Right ventricle myocardium inferior (tissue), 1 donor: ENCODE results near the gene SPDYE16. TPM values are rescaled to one million over a fixed set of nuclear protein-coding genes. Genes with fewer than 3 reads are reported as not detected.
"Not testable (repeated sequence)": the region's sequence is repeated elsewhere in the genome, so short reads cannot be mapped to it uniquely, and the experiment has no call there.

ENCODE experiments used
- ATAC-seq: fragments of 200-7000 bp; cut with Tn5 transposase; one replicate; pipeline ENCODE4 v1.9.1; 2020; ENCODE audit warnings: mild to moderate bottlenecking, moderate library complexity
- DNase-seq: peaks from one replicate; pipeline ENCODE4 v3.0.0; 2021; ENCODE audit errors: missing footprints
- intact Hi-C: fragments of 100-400 bp; cut with DNase I; formaldehyde crosslinking; loops from one replicate; pipeline ENCODE4 v1.11.0; 2022
- long read RNA-seq: library from polyadenylated mRNA; unstranded; transcript quantifications from one replicate; pipeline ENCODE4 v2.0.0, GENCODE V29; 2021
- total RNA-seq: library from RNA; stranded (reverse); fragmentation: NEBNext Ultra II Directional; extraction: Animal tissue kit (Norgen Biotek cat#: 25700); gene quantifications from one replicate; pipeline ENCODE4 v1.2.1, GENCODE V29; 2021
- donor health status: DM: no; HTN: yes; CAD: no; lungs with severe emphysema.

The SPDYE16 gene, protein sequence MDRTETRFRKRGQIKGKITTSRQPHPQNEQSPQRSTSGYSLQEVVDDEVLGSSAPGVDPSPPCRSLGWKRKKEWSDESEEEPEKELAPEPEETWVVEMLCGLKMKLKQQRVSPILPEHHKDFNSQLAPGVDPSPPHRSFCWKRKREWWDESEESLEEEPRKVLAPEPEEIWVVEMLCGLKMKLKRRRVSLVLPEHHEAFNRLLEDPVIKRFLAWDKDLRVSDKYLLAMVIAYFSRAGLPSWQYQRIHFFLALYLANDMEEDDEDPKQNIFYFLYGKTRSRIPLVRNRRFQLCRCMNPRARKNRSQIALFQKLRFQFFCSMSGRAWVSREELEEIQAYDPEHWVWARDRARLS
- total RNA-seq = not detected
- long read RNA-seq = 0 reads

DNA sequence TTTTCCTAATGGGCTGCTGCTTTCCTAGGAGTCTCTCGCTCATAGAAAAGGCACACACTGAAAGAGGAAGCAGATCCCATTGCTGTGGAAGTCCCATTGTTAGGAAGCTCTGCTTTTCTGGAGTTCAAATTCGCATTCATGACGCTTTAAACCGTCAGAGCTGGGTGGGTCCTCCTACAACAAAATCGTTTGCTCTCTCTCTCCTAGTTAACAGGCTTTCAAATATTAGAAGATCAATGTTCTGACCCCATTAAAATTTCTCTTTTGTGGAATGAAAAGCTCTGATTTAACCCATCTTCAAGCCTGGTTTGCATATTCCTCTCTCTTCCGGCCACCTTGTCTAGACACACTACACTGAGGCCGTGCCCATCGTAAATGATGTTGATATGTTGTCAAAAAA lies at the start of gene SPDYE16:
Gene SPDYE16, minus strand, starts transcription at position 101 of the 400 bp plus-strand sequence. CDS start 1,838 bp downstream, outside the sequence.
- intact Hi-C loops, DNase-seq, ATAC-seq: not testable (repeated sequence)

DNA sequence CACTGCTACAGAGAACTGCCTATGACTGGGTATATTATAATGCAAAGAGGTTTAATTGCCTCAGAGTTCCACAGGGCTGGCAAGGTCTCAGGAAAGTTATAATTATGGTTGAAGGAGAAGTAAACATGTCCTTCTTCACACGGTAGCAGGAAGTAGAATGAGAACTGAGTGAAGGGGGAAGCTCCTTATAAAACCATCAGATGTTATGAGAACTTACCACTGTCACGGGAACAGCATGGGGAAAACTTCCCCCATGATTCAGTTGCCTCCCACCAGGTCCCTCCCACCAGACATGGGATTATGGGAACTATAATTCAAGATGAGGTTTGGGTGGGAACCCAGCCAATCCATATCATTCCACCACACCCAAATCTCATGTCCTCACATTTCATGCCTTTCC lies 49.6 kb upstream of the SPDYE16 start:
- DNase-seq, intact Hi-C loops: not testable (repeated sequence)
- ATAC-seq = peak; percentile 39

DNA sequence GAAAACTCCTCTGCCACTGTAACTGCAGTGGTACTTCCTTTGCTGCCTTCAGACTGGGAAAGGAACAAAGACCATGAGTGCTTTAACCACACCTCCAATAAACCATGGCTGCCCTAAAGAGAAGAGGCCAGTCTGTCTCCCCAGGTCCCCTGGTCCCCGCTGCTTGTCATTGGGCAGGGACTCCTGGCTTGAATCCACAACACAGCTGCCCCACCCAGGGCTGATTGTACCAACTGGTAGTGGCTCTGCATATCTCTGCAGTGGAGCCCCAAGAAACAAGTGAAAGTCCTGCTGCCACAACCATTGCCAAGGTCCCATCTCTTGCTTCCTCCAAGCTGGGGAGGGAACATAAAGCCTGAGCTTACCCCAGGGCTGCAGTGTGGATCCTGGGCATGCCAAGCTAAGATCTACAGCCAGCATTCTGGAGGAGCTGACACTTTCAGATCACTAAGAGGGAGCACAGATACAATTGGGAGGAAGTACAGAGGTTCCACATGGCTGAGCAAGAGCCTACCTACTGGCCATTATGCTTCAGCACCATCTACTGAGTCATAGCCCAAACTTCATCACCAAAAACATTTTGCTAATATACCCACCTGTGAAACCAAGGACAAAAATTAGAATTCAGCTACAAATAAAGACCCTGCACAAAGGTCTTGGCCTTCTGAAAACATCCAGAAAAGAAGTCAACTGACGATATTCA lies 48.7 kb upstream of the SPDYE16 start:
- DNase-seq, ATAC-seq, intact Hi-C loops: not testable (repeated sequence)

DNA sequence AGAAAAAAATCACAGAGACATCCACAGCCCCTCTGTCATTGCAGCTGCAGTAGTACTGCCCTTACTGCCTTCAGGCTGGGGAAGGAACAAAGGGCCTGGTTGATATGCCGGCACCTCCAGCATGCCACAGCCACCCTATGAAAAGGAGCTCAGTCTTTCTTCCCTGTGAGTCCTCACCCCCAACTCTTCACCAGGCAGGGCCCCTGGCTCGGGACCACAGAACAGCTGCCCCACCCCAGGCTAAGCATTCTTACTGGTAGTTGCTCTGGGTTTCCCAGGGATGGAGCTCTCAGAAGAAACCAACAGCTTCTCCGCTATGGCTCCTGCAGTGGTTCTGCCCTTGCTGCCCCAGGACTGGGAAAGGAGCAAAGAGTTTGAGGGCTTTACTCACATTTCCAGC lies 47.9 kb upstream of the SPDYE16 start:
- DNase-seq, ATAC-seq, intact Hi-C loops: not testable (repeated sequence)

DNA sequence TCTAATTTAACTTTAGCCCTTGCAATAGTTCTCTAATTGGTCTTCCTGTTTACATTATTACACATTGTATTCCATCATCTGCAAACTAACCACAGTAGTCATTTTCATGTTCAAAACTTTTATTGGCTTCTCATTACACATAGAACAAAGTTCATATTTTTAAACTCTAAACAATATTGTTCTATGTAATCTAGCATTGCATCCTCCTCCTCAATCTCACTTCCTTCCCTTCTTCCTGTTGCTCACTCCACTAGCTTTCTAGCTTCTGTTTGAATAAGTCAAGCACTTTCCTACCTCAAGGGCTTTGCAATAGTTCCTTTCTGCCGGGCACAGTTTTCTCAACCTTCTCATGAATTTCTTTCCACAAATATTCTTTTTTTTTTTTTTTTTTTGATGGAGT lies 45.5 kb upstream of the SPDYE16 start:
- intact Hi-C loops, ATAC-seq, DNase-seq: not testable (repeated sequence)

DNA sequence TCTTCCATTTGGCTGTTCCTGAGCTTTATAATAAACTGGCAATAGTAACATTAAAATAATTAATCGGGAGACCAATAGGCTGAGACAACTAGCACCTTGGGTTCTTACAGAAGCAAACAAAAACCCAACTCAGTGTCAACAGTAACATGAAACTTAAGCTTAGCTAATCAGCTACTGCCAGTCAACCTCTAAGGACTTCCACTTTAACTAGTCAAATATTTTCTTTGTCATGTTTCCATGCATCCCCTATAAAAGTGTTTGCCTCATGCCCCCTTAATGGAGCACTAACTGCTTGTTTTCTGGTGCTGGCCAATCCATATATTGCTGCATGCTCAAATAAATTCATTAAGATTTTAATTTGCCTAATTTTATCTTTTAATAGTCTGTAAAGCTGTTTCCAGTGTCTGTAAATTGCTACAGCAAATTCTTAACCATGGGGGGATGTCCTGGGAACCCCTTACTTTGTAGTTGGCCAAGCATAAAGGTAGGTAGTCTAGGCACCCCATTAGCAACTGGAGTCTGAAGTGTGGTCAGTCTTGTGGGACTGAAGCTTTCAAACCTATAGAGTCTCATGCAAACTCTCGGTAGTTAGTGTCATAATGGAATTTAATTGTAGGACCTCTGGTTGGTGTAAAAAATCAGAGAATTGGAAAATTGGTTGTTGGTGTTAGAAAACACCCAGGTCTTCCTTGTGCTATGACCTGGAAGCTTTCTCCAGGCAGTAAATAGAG lies 43.7 kb upstream of the SPDYE16 start:
- ATAC-seq, DNase-seq, intact Hi-C loops: not testable (repeated sequence)

DNA sequence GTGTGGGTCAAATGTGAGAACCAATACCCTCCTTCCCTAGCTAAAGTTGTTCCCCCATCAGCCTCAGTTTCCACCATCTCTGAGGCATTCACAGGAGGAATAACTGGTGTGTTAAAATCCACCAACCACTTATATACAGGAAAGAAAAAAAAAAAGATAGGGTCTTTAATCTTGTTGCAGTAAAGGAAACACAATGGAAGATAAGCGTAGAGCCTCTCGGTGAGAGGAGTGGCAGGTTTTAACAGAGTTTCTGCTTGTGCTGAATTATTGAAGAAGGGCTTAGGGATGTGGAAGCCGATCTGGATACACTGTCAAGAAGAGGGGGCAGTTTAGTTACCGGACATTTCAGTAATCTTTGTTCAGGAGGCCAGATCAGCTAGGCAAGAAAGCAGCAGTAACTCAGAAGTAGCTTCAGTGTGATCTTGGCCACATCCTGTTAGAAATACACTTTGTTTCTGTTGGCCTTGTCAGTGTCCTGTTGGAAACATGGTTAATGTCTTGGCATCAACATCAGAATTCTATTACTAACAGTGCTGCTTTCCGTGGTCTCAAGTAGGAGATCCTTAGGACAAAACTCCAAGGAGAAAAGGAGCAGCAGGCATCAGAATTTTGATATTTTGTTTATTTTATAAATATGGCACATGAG lies 40.7 kb upstream of the SPDYE16 start:
- ATAC-seq = peak; percentile 69

DNA sequence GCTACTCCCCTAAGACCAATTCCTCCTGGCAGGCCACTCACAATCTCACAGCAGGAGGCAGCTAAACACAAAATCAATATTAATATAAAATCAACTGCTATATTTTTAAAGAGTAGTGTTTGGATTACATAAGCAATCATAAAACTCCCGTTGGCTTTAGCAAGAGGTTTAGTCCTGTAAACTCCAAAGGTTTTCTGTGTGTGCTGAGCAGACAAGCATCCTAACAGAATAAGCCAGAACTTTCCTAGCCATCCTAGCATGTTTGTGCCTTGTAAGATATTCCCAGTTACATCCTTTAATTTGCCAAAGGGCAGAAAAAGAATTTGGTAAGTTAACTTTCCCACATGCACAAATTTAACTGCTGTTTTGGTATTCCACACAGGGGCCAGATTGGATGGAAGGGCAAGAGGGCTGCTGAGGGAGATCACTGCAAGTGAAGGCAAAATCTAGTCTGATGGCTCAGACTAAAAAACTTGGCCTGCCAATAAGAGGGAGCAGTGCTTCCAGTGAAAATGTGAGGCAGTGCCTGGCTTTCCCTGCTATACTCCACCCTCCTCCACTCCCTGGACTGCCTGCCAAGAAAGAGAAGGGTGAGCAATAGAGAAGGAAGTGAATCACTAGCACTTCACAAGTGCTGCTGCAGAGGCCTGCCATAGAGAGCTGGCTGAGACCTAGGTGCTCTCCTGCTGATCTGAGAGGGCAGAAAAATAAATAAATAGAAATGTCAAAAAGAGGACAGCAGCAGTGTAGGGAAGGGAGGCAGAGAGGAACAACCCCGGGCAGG lies 39.9 kb upstream of the SPDYE16 start:
- ATAC-seq (peak; percentile 100), DNase-seq (peak; percentile 81)
- intact Hi-C loops = not testable (repeated sequence)

More for the DNA sequence above, 40.7 kb upstream of the SPDYE16 start:
- DNase-seq, intact Hi-C loops: not testable (repeated sequence)

DNA sequence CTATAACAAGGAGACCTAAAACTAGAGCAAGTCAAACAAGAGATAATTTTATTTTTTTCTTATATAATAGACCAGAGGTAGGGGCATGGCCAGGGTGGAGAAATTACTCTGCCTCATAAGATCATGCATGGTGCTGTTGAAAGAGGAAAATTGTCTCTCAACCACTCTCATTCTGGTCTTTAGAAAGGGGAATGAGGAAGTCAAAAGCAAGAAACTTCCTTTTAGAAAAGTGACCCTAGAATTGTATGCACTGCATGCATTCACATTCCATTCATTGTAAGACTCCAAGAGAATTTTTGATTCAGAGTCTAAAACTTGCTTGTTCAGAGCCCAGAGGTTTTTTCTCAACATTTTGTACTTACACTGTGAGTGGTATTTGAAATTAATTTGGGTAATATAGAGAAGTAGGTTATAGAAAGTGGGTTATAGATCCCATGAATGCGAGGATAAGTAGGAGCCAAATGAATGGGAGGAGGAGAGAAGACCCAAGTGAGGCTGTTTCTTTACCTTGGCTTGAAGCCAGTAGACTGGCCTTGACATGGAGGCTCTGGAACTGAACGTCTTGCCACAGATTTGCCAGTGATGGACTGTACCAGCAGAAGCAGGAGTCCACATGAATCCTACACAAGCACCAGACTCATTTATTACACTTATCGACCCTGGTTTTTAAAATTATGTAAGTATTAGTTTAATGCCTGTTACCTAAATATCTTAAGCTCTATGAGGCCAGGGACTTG lies 33.0 kb upstream of the SPDYE16 start:
- intact Hi-C loops = not testable (repeated sequence)

DNA sequence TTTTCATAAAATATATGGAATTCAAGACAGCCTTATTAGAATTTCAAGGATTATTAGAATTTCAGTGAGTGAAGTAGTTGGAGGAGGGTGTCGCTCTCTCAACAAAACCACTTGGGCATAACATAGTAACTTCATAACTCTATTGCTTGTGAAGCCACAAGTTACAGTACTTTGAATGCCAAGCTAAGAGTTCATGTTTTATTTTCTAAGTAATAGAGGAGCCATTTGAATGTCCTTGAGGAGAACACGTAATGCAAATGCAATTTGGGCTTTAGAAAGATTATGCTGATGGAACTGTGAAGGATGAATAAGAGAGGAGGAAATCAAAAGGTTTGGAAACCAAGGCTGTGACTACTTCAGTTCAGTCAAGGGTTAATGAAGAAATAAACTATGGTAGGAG lies 32.3 kb upstream of the SPDYE16 start:
- intact Hi-C loops, DNase-seq, ATAC-seq: not testable (repeated sequence)

More for the DNA sequence above, 33.0 kb upstream of the SPDYE16 start:
- ATAC-seq, DNase-seq: not testable (repeated sequence)

DNA sequence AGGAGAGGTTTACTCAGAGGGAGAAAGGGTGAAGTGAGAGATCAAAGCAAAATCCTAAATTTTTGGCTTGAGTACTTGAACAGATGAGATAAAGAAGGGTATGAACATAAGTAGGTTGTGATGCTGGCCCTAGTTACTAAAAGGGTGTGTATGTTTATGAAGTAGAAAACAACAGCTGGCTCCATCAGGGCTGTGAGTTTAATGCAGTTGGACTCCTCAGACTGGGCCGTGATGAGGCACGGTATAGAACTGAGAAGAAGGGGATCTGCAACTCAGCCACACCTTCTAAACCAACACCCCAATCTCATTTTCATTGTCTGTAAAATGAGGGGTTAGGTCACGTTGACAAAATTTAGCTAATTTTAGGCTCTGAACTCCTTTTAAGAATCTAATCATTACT lies 29.2 kb upstream of the SPDYE16 start:
- DNase-seq, intact Hi-C loops, ATAC-seq: not testable (repeated sequence)

DNA sequence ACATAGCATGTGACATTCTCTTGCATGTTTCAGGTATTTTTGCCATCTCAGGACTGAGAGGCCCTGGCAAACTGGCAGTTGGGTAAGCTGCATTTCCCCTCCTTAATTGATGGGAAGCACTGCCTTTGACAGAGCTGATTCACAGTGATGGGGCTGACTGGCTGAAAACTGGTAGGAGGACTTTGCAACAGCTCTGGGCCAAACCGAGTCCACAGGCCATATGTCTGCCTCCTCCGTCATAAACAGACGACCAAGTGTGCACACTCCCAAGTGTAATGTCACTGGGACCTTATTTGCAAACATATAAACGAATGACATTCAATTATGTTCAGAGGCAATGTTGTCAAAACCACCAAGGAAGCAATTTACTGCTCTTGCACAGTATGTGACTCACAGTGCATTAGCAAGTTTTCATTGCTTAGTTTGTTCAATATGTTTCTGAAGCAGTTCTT lies 27.3 kb upstream of the SPDYE16 start:
- ATAC-seq, DNase-seq, intact Hi-C loops: not testable (repeated sequence)

DNA sequence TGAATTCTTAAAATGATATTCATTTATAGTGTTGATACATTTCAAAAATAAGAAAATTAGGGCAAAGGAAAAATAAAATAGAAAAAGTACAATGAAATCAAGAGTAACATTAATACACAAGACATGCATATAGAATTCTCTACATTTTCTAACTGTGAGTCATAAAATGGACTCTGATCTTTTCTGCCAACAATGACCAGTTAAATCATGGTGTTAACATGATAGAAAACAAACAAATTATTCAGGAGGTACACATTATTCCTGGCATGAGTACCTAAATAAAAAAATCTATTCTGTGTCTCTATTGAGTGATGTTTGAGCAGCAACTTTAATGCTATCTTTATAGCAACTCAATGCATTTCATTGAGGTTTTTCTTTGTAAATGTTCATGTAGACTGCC lies 25.6 kb upstream of the SPDYE16 start:
- ATAC-seq, DNase-seq, intact Hi-C loops: not testable (repeated sequence)

DNA sequence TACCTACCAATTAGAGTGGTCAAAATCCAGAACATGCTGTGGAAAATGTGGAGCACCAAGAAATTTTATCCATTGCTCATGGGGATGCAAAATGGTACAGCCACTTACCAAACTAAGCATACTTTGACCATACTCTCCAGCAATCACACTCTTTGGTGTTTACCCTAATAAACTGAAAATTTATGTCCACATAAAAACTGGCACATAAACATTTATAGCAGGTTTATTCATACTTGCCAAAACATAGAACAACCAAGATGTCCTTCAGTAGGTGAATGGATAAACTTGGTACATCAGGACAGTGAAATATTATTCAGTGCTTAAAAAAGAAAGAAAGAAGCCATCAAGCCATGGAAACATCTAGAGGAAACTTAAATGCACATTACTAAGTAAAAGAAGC lies 24.7 kb upstream of the SPDYE16 start:
- DNase-seq, intact Hi-C loops, ATAC-seq: not testable (repeated sequence)

DNA sequence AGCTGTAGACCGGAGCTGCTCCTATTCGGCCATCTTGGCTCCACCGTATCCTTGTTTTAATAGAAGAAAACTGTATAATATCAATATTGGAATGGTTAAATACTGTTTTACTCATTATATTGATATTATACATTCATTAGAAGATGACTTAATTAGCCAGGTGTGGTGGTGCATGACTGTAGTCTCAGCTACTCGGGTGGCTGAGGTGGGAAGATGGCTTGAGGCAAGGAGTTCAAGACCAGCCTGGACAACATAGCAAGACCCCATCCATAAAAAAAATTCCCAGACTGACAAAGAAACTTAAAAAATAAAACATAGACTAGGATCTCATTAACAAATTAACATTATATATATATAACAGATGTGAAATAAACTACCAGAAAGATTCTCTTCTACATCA lies 24.2 kb upstream of the SPDYE16 start:
- ATAC-seq, intact Hi-C loops, DNase-seq: not testable (repeated sequence)

DNA sequence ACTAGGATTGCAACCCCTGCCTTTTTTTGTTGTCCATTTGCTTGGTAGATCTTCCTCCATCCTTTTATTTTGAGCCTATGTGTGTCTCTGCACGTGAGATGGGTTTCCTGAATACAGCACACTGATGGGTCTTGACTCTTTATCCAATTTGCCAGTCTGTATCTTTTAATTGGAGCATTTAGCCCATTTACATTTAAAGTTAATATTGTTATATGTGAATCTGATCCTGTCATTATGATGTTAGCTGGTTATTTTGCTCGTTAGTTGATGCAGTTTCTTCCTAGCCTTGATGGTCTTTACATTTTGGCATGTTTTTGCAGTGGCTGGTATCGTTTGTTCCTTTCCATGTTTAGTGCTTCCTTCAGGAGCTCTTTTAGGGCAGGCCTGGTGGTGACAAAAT lies 21.9 kb upstream of the SPDYE16 start:
- DNase-seq, intact Hi-C loops, ATAC-seq: not testable (repeated sequence)

DNA sequence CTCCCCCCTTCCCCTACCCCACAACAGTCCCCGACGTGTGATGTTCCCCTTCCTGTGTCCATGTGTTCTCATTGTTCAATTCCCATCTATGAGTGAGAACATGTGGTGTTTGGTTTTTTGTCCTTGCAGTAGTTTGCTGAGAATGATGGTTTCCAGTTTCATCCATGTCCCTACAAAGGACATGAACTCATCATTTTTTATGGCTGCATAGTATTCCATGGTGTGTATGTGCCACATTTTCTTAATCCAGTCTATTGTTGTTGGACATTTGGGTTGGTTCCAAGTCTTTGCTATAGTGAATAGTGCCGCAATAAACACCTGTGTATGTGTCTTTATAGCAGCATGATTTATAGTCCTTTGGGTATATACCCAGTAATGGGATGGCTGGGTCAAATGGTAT lies 18.2 kb upstream of the SPDYE16 start:
- ATAC-seq, intact Hi-C loops: not testable (repeated sequence)

More for the DNA sequence above, 18.2 kb upstream of the SPDYE16 start:
- DNase-seq = not testable (repeated sequence)
